ENCODE measurements around the gene TRMU.

Gene TRMU

GRCh38 chr22:46380581-46380980 is 45.1 kb downstream of the TRMU start:
- DNase-seq (ENCODE audit: low read depth), result no peak
- in situ Hi-C loops (cut with HindIII; ENCODE audit: low sequenced_read_pairs), result no loop called here
- no peak for TF ChIP-seq CTCF (IDR thresholded peaks at IDR 0.05; ENCODE audit: low read depth, low read length, missing control alignments)
- H3K4me3 ChIP-seq (ENCODE audit: low read depth, low read length), result no peak overlapping the region

DNA sequence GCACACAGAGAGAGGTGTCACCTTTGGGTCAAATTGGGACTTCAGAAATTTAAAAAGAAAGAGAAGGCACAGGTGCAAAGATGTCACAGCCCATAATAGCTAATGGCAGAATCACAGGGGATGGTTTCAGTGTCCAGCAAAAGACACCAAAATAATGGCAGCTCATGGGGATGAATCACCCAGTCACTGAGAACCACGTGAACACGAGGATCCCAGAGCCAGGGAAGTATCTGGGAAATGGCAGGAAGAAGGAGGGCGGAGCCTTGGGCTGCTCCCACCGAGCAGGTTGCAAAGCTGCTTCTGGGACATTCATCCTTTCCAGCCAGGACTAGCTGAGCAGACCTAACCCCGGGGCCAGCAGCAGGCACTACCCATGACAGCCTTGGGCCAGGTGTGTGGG is 45.6 kb downstream of the TRMU start:
- in situ Hi-C loops (cut with HindIII; ENCODE audit: low sequenced_read_pairs), result no loop called here

DNA sequence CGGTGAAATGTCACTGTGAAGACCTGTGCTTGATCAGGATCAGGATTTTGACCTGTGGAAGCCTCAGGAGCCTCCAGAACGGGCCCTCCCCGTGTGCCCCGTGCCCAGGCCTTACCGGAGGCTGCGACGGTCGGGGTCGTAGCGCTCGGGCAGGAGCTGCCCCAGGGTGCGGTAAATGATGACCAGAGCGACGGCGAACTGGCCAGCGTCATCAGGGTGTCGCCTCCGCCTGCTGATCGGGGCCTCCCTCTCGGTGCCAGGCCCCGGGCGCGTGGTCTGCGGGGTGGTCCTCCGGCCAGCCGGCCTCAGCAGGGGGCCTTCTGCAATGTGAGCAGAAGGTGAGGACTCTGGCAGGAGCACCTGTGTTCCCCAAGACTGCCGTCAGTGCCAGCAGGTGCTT is 46.2 kb downstream of the TRMU start:
- in situ Hi-C loops (cut with HindIII; ENCODE audit: low sequenced_read_pairs), result no loop called here
- no peak for DNase-seq (ENCODE audit: low read depth)
- no peak for TF ChIP-seq CTCF (IDR thresholded peaks at IDR 0.05; ENCODE audit: low read depth, low read length, missing control alignments)
- no peak overlapping the region for H3K4me3 ChIP-seq (ENCODE audit: low read depth, low read length)

More for the DNA sequence above, 45.6 kb downstream of the TRMU start:
- no peak for TF ChIP-seq CTCF (IDR thresholded peaks at IDR 0.05; ENCODE audit: low read depth, low read length, missing control alignments)
- H3K4me3 ChIP-seq (ENCODE audit: low read depth, low read length), result no peak overlapping the region
- no peak for DNase-seq (ENCODE audit: low read depth)

DNA sequence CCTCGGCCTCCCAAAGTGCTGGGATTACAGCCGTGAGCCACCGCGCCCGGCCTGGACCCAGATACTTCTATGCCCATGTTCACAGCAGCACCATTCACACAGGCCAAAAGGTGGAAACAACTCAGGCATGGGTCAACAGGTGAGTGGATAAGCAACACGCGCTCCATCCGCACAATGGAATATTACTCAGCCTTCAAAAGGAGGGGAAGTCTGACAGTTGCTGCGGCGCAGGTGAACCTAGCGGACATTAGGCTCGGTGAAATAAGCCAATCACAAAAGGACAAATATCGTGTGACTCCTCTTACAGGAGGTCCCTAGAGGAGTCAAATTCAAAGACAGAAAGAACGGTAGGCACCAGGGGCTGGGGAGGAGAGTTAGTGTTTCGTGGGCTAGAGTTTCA is 47.0 kb downstream of the TRMU start:
- in situ Hi-C loops (cut with HindIII; ENCODE audit: low sequenced_read_pairs), result no loop called here
- H3K4me3 ChIP-seq (ENCODE audit: low read depth, low read length), result no peak overlapping the region
- TF ChIP-seq CTCF (IDR thresholded peaks at IDR 0.05; ENCODE audit: low read depth, low read length, missing control alignments), result no peak
- no peak for DNase-seq (ENCODE audit: low read depth)

- DNase-seq (ENCODE audit: low read depth), result no peak
- H3K4me3 ChIP-seq (ENCODE audit: low read depth, low read length), result no peak overlapping the region
- in situ Hi-C loops (cut with HindIII; ENCODE audit: low sequenced_read_pairs), result no loop called here
- TF ChIP-seq CTCF (IDR thresholded peaks at IDR 0.05; ENCODE audit: low read depth, low read length, missing control alignments), result no peak
Measured at GRCh38 chr22:46386312-46386711, 50.8 kb downstream of the TRMU start.

DNA sequence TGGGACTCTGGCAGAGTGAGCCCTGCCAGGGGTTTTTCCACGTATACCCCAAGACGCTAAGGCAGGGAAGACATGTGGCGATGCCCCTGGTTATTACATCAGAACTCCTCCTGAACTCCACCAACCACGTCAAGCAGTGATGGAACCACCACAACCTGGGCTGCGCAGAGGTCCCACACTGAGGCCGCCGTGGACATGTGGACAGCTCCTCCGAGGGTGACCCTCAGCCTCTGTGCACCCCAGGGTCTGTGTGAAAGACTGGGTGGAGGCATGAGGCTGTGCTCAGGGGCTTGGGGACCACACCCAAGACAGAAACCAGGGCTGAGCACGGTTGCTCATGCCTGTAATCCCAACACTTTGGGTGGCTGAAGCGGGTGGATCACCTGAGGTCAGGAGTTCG is 52.2 kb downstream of the TRMU start:
- in situ Hi-C loops (cut with HindIII; ENCODE audit: low sequenced_read_pairs), result no loop called here
- TF ChIP-seq CTCF (IDR thresholded peaks at IDR 0.05; ENCODE audit: low read depth, low read length, missing control alignments), result no peak
- no peak for DNase-seq (ENCODE audit: low read depth)
- no peak overlapping the region for H3K4me3 ChIP-seq (ENCODE audit: low read depth, low read length)

DNA sequence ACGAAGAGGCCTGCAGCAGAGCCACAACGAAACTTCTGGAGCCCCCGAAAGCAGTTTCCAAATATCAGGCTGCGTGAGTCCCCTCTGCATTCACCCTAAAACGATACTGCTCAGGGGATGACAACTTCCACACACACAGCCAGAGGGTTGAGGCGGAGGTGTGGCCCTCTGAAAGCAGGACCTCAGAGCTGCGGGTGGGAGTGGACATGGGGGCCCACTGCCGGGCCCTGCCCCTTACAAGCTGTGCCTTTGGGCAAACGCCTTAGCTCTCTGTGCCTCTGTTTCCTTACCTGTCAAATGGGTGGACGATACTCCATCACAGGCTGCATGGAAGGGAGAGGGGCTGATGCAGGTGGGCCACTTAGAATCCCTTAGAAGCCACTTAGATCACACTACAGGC is 53.1 kb downstream of the TRMU start:
- no peak for DNase-seq (ENCODE audit: low read depth)
- in situ Hi-C loops (cut with HindIII; ENCODE audit: low sequenced_read_pairs), result no loop called here
- H3K4me3 ChIP-seq (ENCODE audit: low read depth, low read length), result no peak overlapping the region
- no peak for TF ChIP-seq CTCF (IDR thresholded peaks at IDR 0.05; ENCODE audit: low read depth, low read length, missing control alignments)
